ACC112 (cell line): Measurements from ENCODE around the gene CLPTM1L.

Experiments
- H2AFZ ChIP-seq: fragments of 200-600 bp; sonication (generic); one replicate; pipeline ENCODE4 v1.6.0; 2017; ENCODE audit warnings: antibody characterized with exemption, low read length; ENCODE audit not compliant: unreplicated experiment
- H3K27ac ChIP-seq: fragments of 200-600 bp; sonication (generic); 2 replicates; pipeline ENCODE4 v1.5.1; 2014; ENCODE audit warnings: low read depth, mild to moderate bottlenecking, antibody characterized with exemption, low read length, moderate library complexity
- H3K27me3 ChIP-seq: fragments of 200-600 bp; sonication (generic); 2 replicates; pipeline ENCODE4 v1.6.1; 2014; ENCODE audit warnings: mild to moderate bottlenecking, antibody characterized with exemption, low read length, moderate library complexity, mixed read lengths; ENCODE audit not compliant: insufficient read depth
- H3K36me3 ChIP-seq: fragments of 200-600 bp; sonication (generic); 2 replicates; pipeline ENCODE4 v1.6.1; 2016; ENCODE audit warnings: mild to moderate bottlenecking, antibody characterized with exemption, low read length, moderate library complexity, mixed read lengths; ENCODE audit not compliant: insufficient read depth
- H3K4me1 ChIP-seq: fragments of 200-600 bp; sonication (generic); one replicate; pipeline ENCODE4 v1.6.1; 2016; ENCODE audit warnings: low read length, mixed read lengths; ENCODE audit not compliant: insufficient read depth, unreplicated experiment, control insufficient read depth
- H3K4me3 ChIP-seq: fragments of 200-600 bp; sonication (generic); 2 replicates; pipeline ENCODE4 v1.5.1; 2014; ENCODE audit warnings: mild to moderate bottlenecking, low read depth, low read length
- H3K79me2 ChIP-seq: fragments of 200-600 bp; sonication (generic); one replicate; pipeline ENCODE4 v1.6.0; 2016; ENCODE audit warnings: low read length; ENCODE audit not compliant: control insufficient read depth, unreplicated experiment, insufficient read depth

Gene CLPTM1L

DNA sequence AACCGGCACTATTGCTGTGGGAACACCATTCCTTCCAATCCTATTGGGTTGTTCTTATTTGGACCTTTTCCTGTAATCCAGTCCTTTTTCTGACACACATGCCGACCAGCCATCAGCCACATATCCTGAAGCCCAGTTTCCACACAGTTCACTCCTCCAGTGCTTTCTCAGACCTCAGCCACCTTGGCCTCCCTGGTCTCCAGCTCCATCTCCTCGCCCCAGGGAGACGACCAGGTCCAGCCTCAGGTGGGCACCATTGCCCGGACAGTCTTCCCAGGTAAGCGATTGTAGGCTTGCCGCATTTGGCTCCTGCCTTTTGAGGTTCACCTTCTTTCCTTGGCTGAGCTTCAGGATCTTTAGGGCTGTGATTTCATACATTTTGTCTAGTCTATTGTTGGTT is 34.8 kb downstream of the CLPTM1L start:
- H3K27me3 ChIP-seq, result peaks cover 28% of the 10 kb centered on the region
- no peaks in the 10 kb centered on the region for H3K36me3 ChIP-seq
- no peaks in the 10 kb centered on the region for H3K79me2 ChIP-seq
- no peaks in the 10 kb centered on the region for H3K4me1 ChIP-seq
- no peak overlapping the region for H2AFZ ChIP-seq
- no peak overlapping the region for H3K4me3 ChIP-seq
- no peak overlapping the region for H3K27ac ChIP-seq

DNA sequence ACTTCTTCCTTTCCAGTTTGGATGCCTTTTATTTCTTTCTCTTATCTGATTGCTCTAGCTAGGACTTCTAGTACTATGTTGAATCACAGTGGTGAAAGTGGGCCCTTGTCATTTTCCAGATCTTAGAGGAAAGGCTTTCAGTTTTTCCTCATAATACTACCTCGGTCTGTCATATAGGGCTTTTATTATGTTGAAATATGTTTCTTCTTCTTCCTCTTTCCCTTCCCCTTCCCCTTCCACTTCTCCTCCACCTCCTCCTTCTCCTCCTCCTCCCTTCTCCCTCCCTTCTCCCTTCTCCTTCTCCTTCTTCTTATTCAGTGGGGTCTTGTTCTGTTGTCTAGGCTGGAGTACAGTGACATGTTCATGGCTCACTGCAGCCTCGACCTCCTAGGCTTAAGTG is 40.9 kb downstream of the CLPTM1L start:
- no peak overlapping the region for H2AFZ ChIP-seq
- no peak overlapping the region for H3K4me3 ChIP-seq
- peaks cover 67% of the 10 kb centered on the region for H3K27me3 ChIP-seq
- H3K79me2 ChIP-seq, result no peaks in the 10 kb centered on the region
- H3K4me1 ChIP-seq, result no peaks in the 10 kb centered on the region
- H3K27ac ChIP-seq, result no peak overlapping the region
- no peaks in the 10 kb centered on the region for H3K36me3 ChIP-seq

DNA sequence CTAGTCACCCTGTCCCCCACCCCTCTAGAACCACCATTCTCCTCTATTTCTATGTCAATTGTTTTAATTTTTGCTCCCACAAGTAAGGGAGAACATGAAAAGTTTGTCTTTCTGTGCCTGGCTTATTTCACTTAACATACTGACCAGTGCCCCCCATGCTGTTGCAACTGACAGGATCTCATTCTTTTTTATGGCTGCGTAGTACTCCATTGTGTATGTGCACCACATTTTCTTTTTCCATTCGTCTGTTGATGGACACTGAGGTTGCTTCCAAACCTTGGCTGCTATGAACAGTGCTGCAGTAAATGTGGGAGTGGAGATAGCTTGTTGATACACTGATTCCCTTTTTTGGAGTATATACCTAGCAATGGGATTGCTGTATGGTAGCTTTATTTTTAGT is 42.6 kb downstream of the CLPTM1L start:
- Histone ChIP-seq H3K36me3 (no peaks in the 10 kb centered on the region), H3K4me1 (no peaks in the 10 kb centered on the region), H3K27me3 (peaks cover 74% of the 10 kb centered on the region), H2AFZ (no peak overlapping the region), H3K79me2 (no peaks in the 10 kb centered on the region), H3K4me3 (no peak overlapping the region), H3K27ac (no peak overlapping the region)

- Histone ChIP-seq H3K27ac (no peak overlapping the region), H3K79me2 (no peaks in the 10 kb centered on the region), H3K4me3 (no peak overlapping the region), H3K4me1 (no peaks in the 10 kb centered on the region), H3K27me3 (peaks cover 82% of the 10 kb centered on the region), H3K36me3 (no peaks in the 10 kb centered on the region), H2AFZ (no peak overlapping the region)
Measured at GRCh38 chr5:1300581-1301083, 44.3 kb downstream of the CLPTM1L start.

GRCh38 chr5:1299961-1300360 is 44.9 kb downstream of the CLPTM1L start:
- Histone ChIP-seq H3K27me3 (peaks cover 83% of the 10 kb centered on the region), H3K27ac (no peak overlapping the region), H3K4me3 (no peak overlapping the region), H2AFZ (no peak overlapping the region), H3K4me1 (no peaks in the 10 kb centered on the region), H3K79me2 (no peaks in the 10 kb centered on the region), H3K36me3 (no peaks in the 10 kb centered on the region)

DNA sequence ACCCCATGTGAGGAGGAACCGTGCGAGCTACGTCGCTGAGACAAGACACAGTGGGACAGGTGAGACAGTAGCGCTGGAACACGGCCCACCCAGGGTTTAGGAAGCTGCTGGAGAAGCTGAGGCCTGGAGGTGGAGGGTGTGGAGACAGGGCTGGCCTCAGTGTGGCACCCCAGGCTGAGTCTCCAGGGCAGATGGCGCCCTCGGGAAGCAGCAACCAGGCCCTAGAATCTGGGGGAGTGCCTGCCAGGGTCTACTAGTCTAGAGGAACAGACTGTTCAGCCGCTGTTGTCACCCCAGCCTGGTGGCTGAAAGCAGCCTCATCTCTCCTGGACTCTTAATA is 45.4 kb downstream of the CLPTM1L start:
- no peak overlapping the region for H3K4me3 ChIP-seq
- H3K36me3 ChIP-seq, result no peaks in the 10 kb centered on the region
- no peak overlapping the region for H3K27ac ChIP-seq
- H3K79me2 ChIP-seq, result no peaks in the 10 kb centered on the region
- H2AFZ ChIP-seq, result no peak overlapping the region
- no peaks in the 10 kb centered on the region for H3K4me1 ChIP-seq
- H3K27me3 ChIP-seq, result peaks cover 83% of the 10 kb centered on the region

- no peaks in the 10 kb centered on the region for H3K36me3 ChIP-seq
- no peak overlapping the region for H3K27ac ChIP-seq
- H3K79me2 ChIP-seq, result no peaks in the 10 kb centered on the region
- no peak overlapping the region for H3K4me3 ChIP-seq
- no peak overlapping the region for H2AFZ ChIP-seq
- H3K27me3 ChIP-seq, result peaks cover 83% of the 10 kb centered on the region
- no peaks in the 10 kb centered on the region for H3K4me1 ChIP-seq
Measured at GRCh38 chr5:1298723-1299510, 46.0 kb downstream of the CLPTM1L start.

DNA sequence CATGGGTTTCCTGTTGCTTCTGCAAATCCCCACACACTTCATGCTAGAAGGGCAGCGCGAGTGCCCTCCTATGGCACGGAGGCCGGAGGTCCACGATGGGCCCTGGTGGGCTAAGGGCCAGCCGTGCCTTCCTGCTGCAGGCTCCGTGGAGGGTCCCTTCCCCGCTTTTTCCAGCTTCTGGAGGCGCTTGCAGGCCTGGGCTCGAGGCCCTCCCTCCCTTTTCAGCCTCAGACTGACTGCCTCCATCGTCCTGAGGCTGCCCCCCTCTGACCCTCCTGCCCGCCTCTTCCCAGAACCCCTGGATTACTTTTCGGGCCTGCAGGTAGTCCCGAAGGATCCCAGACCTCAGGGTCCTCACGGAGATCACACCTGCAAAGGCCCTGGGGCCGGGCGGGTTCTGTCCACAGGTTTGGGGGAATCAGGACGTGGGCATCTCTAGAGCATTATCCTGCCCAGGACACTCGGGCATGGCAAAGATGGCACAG is 46.8 kb downstream of the CLPTM1L start:
- Histone ChIP-seq H3K36me3 (no peaks in the 10 kb centered on the region), H3K27ac (no peak overlapping the region), H3K4me1 (no peaks in the 10 kb centered on the region), H3K27me3 (peaks cover 83% of the 10 kb centered on the region), H2AFZ (no peak overlapping the region), H3K79me2 (no peaks in the 10 kb centered on the region), H3K4me3 (no peak overlapping the region)

DNA sequence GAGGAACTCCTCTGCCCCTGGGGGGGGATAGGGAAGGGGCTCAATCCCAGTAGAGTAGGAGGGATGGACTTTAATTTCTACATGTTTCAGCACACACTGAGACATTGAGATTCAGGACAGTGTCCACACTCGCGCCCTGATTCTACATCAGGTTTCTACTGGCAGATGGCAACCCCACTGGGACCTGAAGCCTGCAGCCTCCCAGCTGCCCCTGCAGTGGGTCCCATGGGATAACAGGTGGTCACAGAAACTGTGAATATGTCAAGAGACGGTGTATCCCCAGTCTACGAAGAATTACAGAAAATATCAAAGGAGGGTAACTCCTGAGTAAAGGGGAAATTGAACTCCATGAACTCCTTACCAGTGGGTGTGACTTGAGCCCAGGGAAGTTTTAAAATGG is 47.7 kb downstream of the CLPTM1L start:
- Histone ChIP-seq H3K27ac (no peak overlapping the region), H2AFZ (no peak overlapping the region), H3K27me3 (peaks cover 79% of the 10 kb centered on the region), H3K36me3 (no peaks in the 10 kb centered on the region), H3K79me2 (no peaks in the 10 kb centered on the region), H3K4me3 (no peak overlapping the region), H3K4me1 (no peaks in the 10 kb centered on the region)

GRCh38 chr5:1295650-1296037 is 49.3 kb downstream of the CLPTM1L start:
- peaks cover 73% of the 10 kb centered on the region for H3K27me3 ChIP-seq
- H3K4me3 ChIP-seq, result no peak overlapping the region
- no peaks in the 10 kb centered on the region for H3K4me1 ChIP-seq
- H2AFZ ChIP-seq, result no peak overlapping the region
- H3K79me2 ChIP-seq, result no peaks in the 10 kb centered on the region
- H3K27ac ChIP-seq, result no peak overlapping the region
- H3K36me3 ChIP-seq, result no peaks in the 10 kb centered on the region
